ENCODE data around the gene ATG5. TPM values are rescaled to one million over a fixed set of nuclear protein-coding genes. Genes with fewer than 3 reads are reported as not detected.
A peak's percentile ranks its signal among the peaks of the same experiment; 100 is the strongest.

Gene ATG5
- total RNA-seq: 10 to 100 TPM; 31.2 to 32.4 TPM

- ChIA-PET POLR2A (interaction anchor here (0.8 to 2.0 kb wide), 2 partner anchors 226 to 439 kb away, joined by 3 to 4 read pairs; no protein-coding TSS in a partner anchor), CTCF (interaction anchor here (0.6 to 3.3 kb wide), 5 partner anchors 10 to 168 kb away, joined by 3 to 23 read pairs (median 3); partner anchors contain the start of gene CRYBG1)
- Mint-ChIP-seq H3K27me3 (peaks cover 4% of the 10 kb centered on the region), H3K36me3 (ENCODE audit: low read depth) (peaks cover 11% of the 10 kb centered on the region), H3K27ac (peak within 1 kb of the TSS; percentile 99), H3K4me3 (peak within 1 kb of the TSS; percentile 98), H3K9me3 (no peaks in the 10 kb centered on the region), H3K4me1 (ENCODE audit: low read depth) (peaks cover 35% of the 10 kb centered on the region)
- no peak for TF ChIP-seq CTCF (IDR thresholded peaks at IDR 0.05)
- intact Hi-C loops (cut with micrococcal nuclease): loop anchor here (5.0 kb wide), 1 partner anchor 228 kb away; no protein-coding TSS in a partner anchor
- peak; percentile 100 for DNase-seq
- peak; percentile 95 for ATAC-seq
Measured at GRCh38 chr6:106325336-106326178, at the start of gene ATG5. Gene ATG5 (minus strand): TSS chr6:106325760. CDS start chr6:106316208, 9,552 bp downstream.

- peak overlapping the region; percentile 78 for H3K27ac Mint-ChIP-seq
- H3K9me3 Mint-ChIP-seq: no peaks in the 10 kb centered on the region
- ATAC-seq: peak; percentile 70
- H3K27me3 Mint-ChIP-seq: peaks cover 14% of the 10 kb centered on the region
- no peak for TF ChIP-seq CTCF (IDR thresholded peaks at IDR 0.05)
- peak; percentile 49 for DNase-seq
- ChIA-PET POLR2A (no interaction called here), CTCF (no interaction called here)
- intact Hi-C loops (cut with micrococcal nuclease): no loop called here
- no peaks in the 10 kb centered on the region for H3K36me3 Mint-ChIP-seq (ENCODE audit: low read depth)
- H3K4me3 Mint-ChIP-seq: no peak overlapping the region
- H3K4me1 Mint-ChIP-seq (ENCODE audit: low read depth): peaks cover 17% of the 10 kb centered on the region
Measured at GRCh38 chr6:106373502-106374239, 48.1 kb upstream of the ATG5 start.

GRCh38 chr6:106372838-106373501, 47.4 kb upstream of the ATG5 start:
- no peak for TF ChIP-seq CTCF (IDR thresholded peaks at IDR 0.05)
- Mint-ChIP-seq H3K36me3 (ENCODE audit: low read depth) (no peaks in the 10 kb centered on the region), H3K4me3 (no peak overlapping the region), H3K27me3 (peaks cover 13% of the 10 kb centered on the region), H3K27ac (peak overlapping the region; percentile 78), H3K9me3 (no peaks in the 10 kb centered on the region), H3K4me1 (ENCODE audit: low read depth) (peaks cover 17% of the 10 kb centered on the region)
- ATAC-seq: peak; percentile 86
- POLR2A ChIA-PET: no interaction called here
- CTCF ChIA-PET: interaction anchor here (0.9 to 2.9 kb wide), 3 partner anchors 12 to 194 kb away, joined by 4 to 12 read pairs (median 11); partner anchors contain the start of gene CRYBG1
- DNase-seq: no peak
- intact Hi-C loops (cut with micrococcal nuclease): no loop called here

- Mint-ChIP-seq H3K36me3 (ENCODE audit: low read depth) (no peaks in the 10 kb centered on the region), H3K27ac (no peak overlapping the region), H3K4me1 (ENCODE audit: low read depth) (peaks cover 17% of the 10 kb centered on the region), H3K27me3 (peaks cover 10% of the 10 kb centered on the region), H3K4me3 (no peak overlapping the region), H3K9me3 (no peaks in the 10 kb centered on the region)
- intact Hi-C loops (cut with micrococcal nuclease): no loop called here
- ChIA-PET POLR2A (interaction anchor here (0.8 to 1.0 kb wide), 2 partner anchors 73 to 116 kb away, joined by 3 to 4 read pairs; no protein-coding TSS in a partner anchor), CTCF (interaction anchor here (1.1 to 4.3 kb wide), 6 partner anchors 10 to 191 kb away, joined by 3 to 28 read pairs (median 6); partner anchors contain the start of gene CRYBG1)
- DNase-seq: no peak
- ATAC-seq: no peak
- TF ChIP-seq CTCF (IDR thresholded peaks at IDR 0.05): no peak
Measured at GRCh38 chr6:106370639-106371038, 45.1 kb upstream of the ATG5 start.

Data from activated CD8-positive, alpha-beta T cell treated with anti-CD3 and anti-CD28 coated beads for 36 hours (primary cell).